PC-3 (cell line): ENCODE measurements around the gene LEMD2. TPM values are rescaled to one million over a fixed set of nuclear protein-coding genes. Genes with fewer than 3 reads are reported as not detected.

Source experiments
- ATAC-seq: fragments of 200-7000 bp; cut with Tn5 transposase; 2 replicates; pipeline ENCODE4 v1.9.1; 2020; ENCODE audit warnings: mild to moderate bottlenecking, moderate library complexity
- BruUV-seq: library from RNA; stranded (reverse); fragments of 400-500 nt; replicated peaks from 2 replicates; lab custom pipeline; 2021; lab: Mats Ljungman, UMichigan
- CTCF ChIA-PET: fragments of 300-600 bp; sonication (Branson Sonifier 250); formaldehyde crosslinking; loops from one replicate; lab custom pipeline; 2022; ENCODE audit warnings: antibody characterized with exemption; lab: Charles Lee
- POLR2A ChIA-PET: fragments of 300-600 bp; sonication (Branson Sonifier 250); formaldehyde crosslinking; loops from one replicate; lab custom pipeline; 2022; ENCODE audit warnings: antibody characterized with exemption; ENCODE audit not compliant: unreplicated experiment; lab: Charles Lee
- DNase-seq: peaks from one replicate; pipeline ENCODE4 v3.0.0-alpha.2; 2015
- H2AFZ ChIP-seq: fragments of 300-600 bp; sonication (generic); 2 replicates; pipeline ENCODE4 v1.6.0; 2016; ENCODE audit warnings: antibody characterized with exemption, low read length
- H3F3A ChIP-seq: fragments of 300-600 bp; sonication (generic); one replicate; pipeline ENCODE4 v1.6.0; 2017; ENCODE audit warnings: antibody characterized with exemption, low read length, control low read depth, mild to moderate bottlenecking; ENCODE audit not compliant: unreplicated experiment
- H3K27ac ChIP-seq: fragments of 300-600 bp; sonication (generic); 2 replicates; pipeline ENCODE4 v1.5.1; 2016; ENCODE audit warnings: mild to moderate bottlenecking, low read length
- H3K27me3 ChIP-seq: fragments of 300-600 bp; sonication (generic); 2 replicates; pipeline ENCODE4 v1.6.1; 2016; ENCODE audit warnings: low read length, mixed read lengths
- H3K36me3 ChIP-seq: fragments of 300-600 bp; sonication (generic); 2 replicates; pipeline ENCODE4 v1.6.1; 2016; ENCODE audit warnings: low read depth, mixed run types, low read length, mixed read lengths
- H3K4me1 ChIP-seq: fragments of 300-600 bp; sonication (generic); 2 replicates; pipeline ENCODE4 v1.5.1; 2016; ENCODE audit warnings: low read length; ENCODE audit not compliant: insufficient read depth
- H3K4me2 ChIP-seq: fragments of 300-600 bp; sonication (generic); 2 replicates; pipeline ENCODE4 v1.6.0; 2016; ENCODE audit warnings: low read length
- H3K4me3 ChIP-seq: fragments of 300-600 bp; sonication (generic); 2 replicates; pipeline ENCODE4 v1.5.1; 2016; ENCODE audit warnings: mild to moderate bottlenecking, low read length, mixed read lengths
- H3K79me2 ChIP-seq: fragments of 300-600 bp; sonication (generic); 2 replicates; pipeline ENCODE4 v1.6.1; 2017; ENCODE audit warnings: low read length, mixed read lengths
- H3K9ac ChIP-seq: fragments of 300-600 bp; sonication (generic); 2 replicates; pipeline ENCODE4 v1.6.0; 2016; ENCODE audit warnings: mild to moderate bottlenecking, low read length
- H3K9me2 ChIP-seq: fragments of 300-600 bp; sonication (generic); replicated peaks from 2 replicates; pipeline ENCODE4 v1.6.1; 2016; ENCODE audit warnings: mixed run types, low read length, mixed read lengths
- H3K9me3 ChIP-seq: fragments of 300-600 bp; sonication (generic); 2 replicates; pipeline ENCODE4 v1.6.1; 2016; ENCODE audit warnings: low read length, mixed read lengths
- H4K20me1 ChIP-seq: fragments of 300-600 bp; sonication (generic); 2 replicates; pipeline ENCODE4 v1.6.1; 2016; ENCODE audit warnings: low read length, mixed read lengths
- EZH2 ChIP-seq: fragments of 300-600 bp; sonication (generic); IDR thresholded peaks from one replicate; pipeline ENCODE4 v1.6.1; 2017; ENCODE audit warnings: antibody characterized with exemption, mild to moderate bottlenecking, low read length; ENCODE audit not compliant: unreplicated experiment
- EZH2phosphoT487 ChIP-seq: fragments of 300-600 bp; sonication (generic); IDR thresholded peaks from 2 replicates; pipeline ENCODE4 v1.6.1; 2018; ENCODE audit warnings: mild to moderate bottlenecking, antibody characterized with exemption, low read length, borderline replicate concordance
- intact Hi-C: fragments of 100-400 bp; cut with micrococcal nuclease; formaldehyde crosslinking; loops from 2 replicates; pipeline ENCODE4 v1.9.0; 2023
- total RNA-seq: library from RNA; depleted of rRNA; stranded (reverse); fragments of >200 nt; gene quantifications from 2 replicates; pipeline ENCODE4 v1.2.3, GENCODE V29; 2014
- TF ChIP-seq, protein P1 (sequence below): fragments of 300-600 bp; sonication (generic); conservative IDR thresholded peaks from 2 replicates; pipeline ENCODE4 v1.5.1; 2017; ENCODE audit warnings: antibody characterized with exemption, low read depth, mild to moderate bottlenecking, low read length

The LEMD2 gene
- total RNA-seq, 1 experiment from 2014 or later, result 54.5 TPM

DNA sequence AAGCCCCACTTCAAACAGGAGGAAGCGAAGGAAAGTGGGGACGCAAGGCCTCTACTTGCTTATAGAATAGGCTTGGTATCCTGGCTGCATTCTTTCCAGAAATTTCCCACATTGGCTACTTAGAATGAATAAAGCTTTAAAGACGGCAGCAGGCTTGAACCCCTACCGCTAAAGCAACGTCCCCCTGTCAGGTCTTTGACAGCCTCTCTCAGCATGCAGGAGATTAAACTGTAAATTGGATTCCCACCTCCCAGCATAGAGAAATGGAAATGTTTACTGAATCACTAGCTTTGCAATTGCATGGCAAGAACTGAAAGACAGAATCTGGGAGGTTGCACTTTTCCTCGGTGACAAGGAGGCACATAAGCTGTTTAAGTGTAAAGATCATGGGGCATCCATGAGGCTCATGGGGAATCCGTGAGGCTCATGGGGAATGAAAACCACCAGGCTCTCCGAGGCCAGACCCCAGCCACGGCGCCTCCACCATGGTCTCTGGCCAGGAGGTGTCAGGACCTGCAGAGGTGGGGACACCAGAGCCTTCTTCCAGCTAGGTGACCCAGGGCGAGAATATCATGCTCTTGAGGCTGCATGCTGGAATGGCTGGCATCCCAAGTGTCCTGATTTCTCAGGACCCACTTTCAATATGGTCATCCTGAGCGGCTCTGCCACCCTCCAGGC, 10.3 kb downstream of the LEMD2 start:
- ATAC-seq (no peak), DNase-seq (no peak)
- no peak overlapping the region for H3K4me3 ChIP-seq
- H3K4me2 ChIP-seq, result no peak overlapping the region
- H3F3A ChIP-seq, result no peaks in the 10 kb centered on the region
- TF ChIP-seq EZH2 (no peak), EZH2phosphoT487 (no peak)
- TF ChIP-seq, protein P1, sequence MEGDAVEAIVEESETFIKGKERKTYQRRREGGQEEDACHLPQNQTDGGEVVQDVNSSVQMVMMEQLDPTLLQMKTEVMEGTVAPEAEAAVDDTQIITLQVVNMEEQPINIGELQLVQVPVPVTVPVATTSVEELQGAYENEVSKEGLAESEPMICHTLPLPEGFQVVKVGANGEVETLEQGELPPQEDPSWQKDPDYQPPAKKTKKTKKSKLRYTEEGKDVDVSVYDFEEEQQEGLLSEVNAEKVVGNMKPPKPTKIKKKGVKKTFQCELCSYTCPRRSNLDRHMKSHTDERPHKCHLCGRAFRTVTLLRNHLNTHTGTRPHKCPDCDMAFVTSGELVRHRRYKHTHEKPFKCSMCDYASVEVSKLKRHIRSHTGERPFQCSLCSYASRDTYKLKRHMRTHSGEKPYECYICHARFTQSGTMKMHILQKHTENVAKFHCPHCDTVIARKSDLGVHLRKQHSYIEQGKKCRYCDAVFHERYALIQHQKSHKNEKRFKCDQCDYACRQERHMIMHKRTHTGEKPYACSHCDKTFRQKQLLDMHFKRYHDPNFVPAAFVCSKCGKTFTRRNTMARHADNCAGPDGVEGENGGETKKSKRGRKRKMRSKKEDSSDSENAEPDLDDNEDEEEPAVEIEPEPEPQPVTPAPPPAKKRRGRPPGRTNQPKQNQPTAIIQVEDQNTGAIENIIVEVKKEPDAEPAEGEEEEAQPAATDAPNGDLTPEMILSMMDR, result no peak
- peaks cover 18% of the 10 kb centered on the region for H3K4me1 ChIP-seq
- H3K79me2 ChIP-seq, result no peaks in the 10 kb centered on the region
- H3K27ac ChIP-seq, result no peak overlapping the region
- no peaks in the 10 kb centered on the region; the same call in 1 of the 2 replicates for H4K20me1 ChIP-seq
- no peak overlapping the region for H3K9ac ChIP-seq
- intact Hi-C loops, result no loop called here
- H3K36me3 ChIP-seq, result peaks cover 75% of the 10 kb centered on the region
- H2AFZ ChIP-seq, result no peak overlapping the region
- H3K9me3 ChIP-seq, result no peaks in the 10 kb centered on the region
- POLR2A ChIA-PET, result no interaction called here
- no peaks in the 10 kb centered on the region for H3K27me3 ChIP-seq
- H3K9me2 ChIP-seq, result no peaks in the 10 kb centered on the region
- no TSS peak for BruUV-seq
- CTCF ChIA-PET, result no interaction called here

DNA sequence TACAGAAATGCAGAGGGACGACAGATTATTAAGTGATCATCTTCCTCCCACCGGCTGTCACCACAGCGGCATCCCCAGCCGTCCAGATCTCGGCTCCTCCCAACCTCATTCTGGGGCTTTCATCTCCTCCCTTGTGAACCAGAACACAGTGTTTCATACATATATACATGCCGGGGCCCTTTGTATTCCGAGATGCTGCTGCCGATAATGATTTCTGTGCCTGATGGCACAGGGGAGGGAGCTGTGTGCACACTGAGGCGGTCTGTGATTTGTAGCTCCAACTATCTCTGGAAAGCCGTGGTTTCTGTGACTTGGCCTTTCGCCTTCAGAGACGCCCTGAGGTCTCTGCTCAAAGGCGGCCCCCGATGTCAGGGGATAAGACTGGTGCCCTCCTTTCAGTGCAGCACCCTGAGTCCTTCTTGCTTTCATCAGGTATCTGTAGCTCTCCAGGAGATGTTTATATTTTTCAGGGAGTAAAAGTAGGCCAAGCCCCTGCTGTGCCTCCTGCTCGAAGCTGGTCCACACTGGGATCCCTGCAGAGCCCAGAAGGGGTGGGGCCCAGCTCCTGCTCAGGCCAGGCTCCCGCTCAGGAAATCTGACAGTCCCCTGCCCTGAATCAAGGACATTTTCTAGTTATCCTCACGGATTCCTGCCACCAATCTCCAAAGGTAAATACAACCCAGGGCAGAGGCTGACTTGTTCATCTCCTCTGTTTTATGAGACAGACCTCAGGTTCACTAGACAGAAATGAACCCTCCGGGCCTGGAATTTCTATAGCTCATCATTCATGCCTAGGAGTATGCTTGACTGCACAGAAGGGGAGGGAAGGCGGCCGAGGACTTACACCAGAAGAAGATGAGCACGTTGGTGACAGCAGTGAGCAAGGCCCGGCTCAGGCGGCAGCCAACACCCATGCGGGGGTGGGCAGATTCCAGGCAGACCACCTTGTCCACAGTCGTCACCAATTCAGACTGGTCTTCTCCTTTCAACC, 11.2 kb downstream of the LEMD2 start:
- Histone ChIP-seq H3K4me2 (no peak overlapping the region), H2AFZ (no peak overlapping the region), H3K9ac (no peak overlapping the region), H3F3A (no peaks in the 10 kb centered on the region), H3K4me3 (no peak overlapping the region), H3K9me2 (no peaks in the 10 kb centered on the region), H3K9me3 (no peaks in the 10 kb centered on the region), H3K79me2 (no peaks in the 10 kb centered on the region), H4K20me1 (no peaks in the 10 kb centered on the region; the same call in 1 of the 2 replicates), H3K27me3 (no peaks in the 10 kb centered on the region), H3K27ac (no peak overlapping the region), H3K4me1 (peaks cover 18% of the 10 kb centered on the region), H3K36me3 (peaks cover 67% of the 10 kb centered on the region)
- no peak for ATAC-seq
- BruUV-seq, result no TSS peak
- TF ChIP-seq, protein P1, result no peak
- TF ChIP-seq EZH2 (no peak), EZH2phosphoT487 (no peak)
- ChIA-PET CTCF (no interaction called here), POLR2A (no interaction called here)
- no peak for DNase-seq
- intact Hi-C loops, result no loop called here
